Smooth muscle cell (in vitro differentiated cells): ENCODE data around the gene RANBP3. TPM values are rescaled to one million over a fixed set of nuclear protein-coding genes. Genes with fewer than 3 reads are reported as not detected.

Source experiments
- DNase-seq: peaks from one replicate; lab custom pipeline; 2025; ENCODE audit not compliant: unreplicated experiment; lab: John Stamatoyannopoulos, UW
- H2AFZ ChIP-seq: fragments of 200-600 bp; sonication (generic); 2 replicates; pipeline ENCODE4 v1.6.0; 2016; ENCODE audit warnings: antibody characterized with exemption, low read depth, mild to moderate bottlenecking
- H3F3A ChIP-seq: fragments of 200-600 bp; sonication (generic); 2 replicates; pipeline ENCODE4 v1.6.0; 2017; ENCODE audit warnings: antibody characterized with exemption, low read depth
- H3K27ac ChIP-seq: fragments of 200-600 bp; sonication (generic); 2 replicates; pipeline ENCODE4 v1.5.1; 2016; ENCODE audit warnings: low read depth, mild to moderate bottlenecking
- H3K27me3 ChIP-seq: fragments of 200-600 bp; sonication (generic); 2 replicates; pipeline ENCODE4 v1.6.1; 2016; ENCODE audit warnings: low read depth, mild to moderate bottlenecking
- H3K36me3 ChIP-seq: fragments of 200-600 bp; sonication (generic); 2 replicates; pipeline ENCODE4 v1.5.1; 2016; ENCODE audit warnings: low read depth
- H3K4me1 ChIP-seq: fragments of 200-600 bp; sonication (generic); 2 replicates; pipeline ENCODE4 v1.5.1; 2016; ENCODE audit warnings: low read depth
- H3K4me2 ChIP-seq: fragments of 200-600 bp; sonication (generic); 2 replicates; pipeline ENCODE4 v1.6.0; 2016; ENCODE audit warnings: mild to moderate bottlenecking
- H3K4me3 ChIP-seq: fragments of 200-600 bp; sonication (generic); 2 replicates; pipeline ENCODE4 v1.5.1; 2016; ENCODE audit warnings: mild to moderate bottlenecking
- H3K79me2 ChIP-seq: fragments of 200-600 bp; sonication (generic); 2 replicates; pipeline ENCODE4 v1.6.0; 2016; ENCODE audit warnings: low read depth, mild to moderate bottlenecking
- H3K9ac ChIP-seq: fragments of 200-600 bp; sonication (generic); 2 replicates; pipeline ENCODE4 v1.6.0; 2016; ENCODE audit warnings: low read depth
- H3K9me3 ChIP-seq: fragments of 200-600 bp; sonication (generic); replicated peaks from 2 replicates; pipeline ENCODE4 v1.5.1; 2016; ENCODE audit warnings: low read depth
- H4K20me1 ChIP-seq: fragments of 200-600 bp; sonication (generic); 2 replicates; pipeline ENCODE4 v1.6.0; 2016; ENCODE audit warnings: low read depth
- WGBS: methylation state at CpG from one replicate; pipeline ENCODE4 v1.1.7; 2016; ENCODE audit warnings: low lambda C conversion rate; 5-methylcytosine and 5-hydroxymethylcytosine counted together
- polyA plus RNA-seq: library from polyadenylated mRNA; unstranded; fragments of >200 nt; fragmentation: Nextera tagmentation; extraction: Ambion mirVana; gene quantifications from 2 replicates; pipeline ENCODE4 v1.2.1, GENCODE V29; 2016
- total RNA-seq: library from RNA; depleted of rRNA; stranded (reverse); fragments of >200 nt; gene quantifications from 2 replicates; pipeline ENCODE4 v1.2.3, GENCODE V29; 2014
- TF ChIP-seq, protein P1 (sequence below): fragments of 200-600 bp; sonication (generic); IDR thresholded peaks from 2 replicates; pipeline ENCODE4 v1.5.1; 2017; ENCODE audit warnings: borderline replicate concordance, mild to moderate bottlenecking, antibody characterized with exemption; ENCODE audit not compliant: insufficient read depth, poor library complexity, severe bottlenecking

Gene RANBP3
- total and polyA plus RNA-seq, 2 experiments from 2014 or later, result 13.4 to 65.8 TPM

GRCh38 chr19:5931251-5931650 is 46.7 kb downstream of the RANBP3 start:
- Histone ChIP-seq H4K20me1 (peaks cover 39% of the 10 kb centered on the region), H3K4me3 (no peak overlapping the region), H3K27me3 (no peaks in the 10 kb centered on the region), H3K4me1 (peaks cover 16% of the 10 kb centered on the region), H3K9ac (no peak overlapping the region), H3K4me2 (no peak overlapping the region), H3K79me2 (no peaks in the 10 kb centered on the region), H3K9me3 (no peaks in the 10 kb centered on the region), H3K27ac (no peak overlapping the region), H2AFZ (no peak overlapping the region), H3F3A (peaks cover 17% of the 10 kb centered on the region), H3K36me3 (no peaks in the 10 kb centered on the region)
- TF ChIP-seq, protein P1, sequence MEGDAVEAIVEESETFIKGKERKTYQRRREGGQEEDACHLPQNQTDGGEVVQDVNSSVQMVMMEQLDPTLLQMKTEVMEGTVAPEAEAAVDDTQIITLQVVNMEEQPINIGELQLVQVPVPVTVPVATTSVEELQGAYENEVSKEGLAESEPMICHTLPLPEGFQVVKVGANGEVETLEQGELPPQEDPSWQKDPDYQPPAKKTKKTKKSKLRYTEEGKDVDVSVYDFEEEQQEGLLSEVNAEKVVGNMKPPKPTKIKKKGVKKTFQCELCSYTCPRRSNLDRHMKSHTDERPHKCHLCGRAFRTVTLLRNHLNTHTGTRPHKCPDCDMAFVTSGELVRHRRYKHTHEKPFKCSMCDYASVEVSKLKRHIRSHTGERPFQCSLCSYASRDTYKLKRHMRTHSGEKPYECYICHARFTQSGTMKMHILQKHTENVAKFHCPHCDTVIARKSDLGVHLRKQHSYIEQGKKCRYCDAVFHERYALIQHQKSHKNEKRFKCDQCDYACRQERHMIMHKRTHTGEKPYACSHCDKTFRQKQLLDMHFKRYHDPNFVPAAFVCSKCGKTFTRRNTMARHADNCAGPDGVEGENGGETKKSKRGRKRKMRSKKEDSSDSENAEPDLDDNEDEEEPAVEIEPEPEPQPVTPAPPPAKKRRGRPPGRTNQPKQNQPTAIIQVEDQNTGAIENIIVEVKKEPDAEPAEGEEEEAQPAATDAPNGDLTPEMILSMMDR, result no peak
- 93% methylated on average over 11 of the region's 11 CpGs for WGBS
- no peak for DNase-seq

DNA sequence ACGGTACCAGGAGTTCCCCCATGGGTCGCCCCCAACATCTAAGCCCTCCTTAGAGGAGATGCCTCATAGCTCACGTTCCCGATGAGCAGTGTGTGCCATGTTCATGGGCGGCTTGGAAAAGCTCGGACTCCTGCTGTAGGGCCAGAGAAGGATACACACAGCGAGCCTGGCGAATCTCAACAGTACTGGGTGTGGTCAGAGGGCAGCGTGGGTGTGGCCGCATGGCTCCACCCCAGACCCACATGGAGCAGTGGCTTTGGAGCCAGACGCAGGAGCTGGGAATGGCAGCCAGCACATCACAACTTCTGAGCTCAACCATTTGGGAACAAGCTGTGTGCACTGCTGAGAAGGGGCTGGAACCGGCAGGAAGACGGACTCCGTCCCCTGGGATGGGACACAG is 48.3 kb downstream of the RANBP3 start:
- no peak overlapping the region for H3K9ac ChIP-seq
- H4K20me1 ChIP-seq, result peaks cover 23% of the 10 kb centered on the region
- TF ChIP-seq, protein P1, result no peak
- no peaks in the 10 kb centered on the region for H3K27me3 ChIP-seq
- peaks cover 5% of the 10 kb centered on the region for H3K4me1 ChIP-seq
- H3K79me2 ChIP-seq, result no peaks in the 10 kb centered on the region
- no peaks in the 10 kb centered on the region for H3K36me3 ChIP-seq
- WGBS, result 93% methylated on average over 14 of the region's 14 CpGs
- H3K4me3 ChIP-seq, result no peak overlapping the region
- H2AFZ ChIP-seq, result no peak overlapping the region
- H3F3A ChIP-seq, result peaks cover 1% of the 10 kb centered on the region
- no peak overlapping the region for H3K4me2 ChIP-seq
- no peak overlapping the region for H3K27ac ChIP-seq
- no peak for DNase-seq
- no peaks in the 10 kb centered on the region for H3K9me3 ChIP-seq

GRCh38 chr19:5929179-5929578 is 48.8 kb downstream of the RANBP3 start:
- Histone ChIP-seq H3K27me3 (no peaks in the 10 kb centered on the region), H3K79me2 (no peaks in the 10 kb centered on the region), H3K9ac (no peak overlapping the region), H3K9me3 (no peaks in the 10 kb centered on the region), H3K4me3 (no peak overlapping the region), H2AFZ (no peak overlapping the region), H3K4me2 (no peak overlapping the region), H4K20me1 (peaks cover 18% of the 10 kb centered on the region), H3F3A (no peaks in the 10 kb centered on the region), H3K4me1 (peaks cover under 1% of the 10 kb centered on the region), H3K27ac (no peak overlapping the region), H3K36me3 (no peaks in the 10 kb centered on the region)
- DNase-seq, result no peak
- TF ChIP-seq, protein P1, result no peak
- WGBS, result 92% methylated on average over 13 of the region's 13 CpGs

GRCh38 chr19:5927441-5927821 is 50.5 kb downstream of the RANBP3 start:
- Histone ChIP-seq H3F3A (no peaks in the 10 kb centered on the region), H3K9me3 (no peaks in the 10 kb centered on the region), H3K27me3 (no peaks in the 10 kb centered on the region), H3K4me2 (no peak overlapping the region), H3K36me3 (no peaks in the 10 kb centered on the region), H3K4me1 (no peaks in the 10 kb centered on the region), H3K9ac (no peak overlapping the region), H3K79me2 (no peaks in the 10 kb centered on the region), H3K27ac (no peak overlapping the region), H3K4me3 (no peak overlapping the region), H2AFZ (no peak overlapping the region), H4K20me1 (peaks cover 5% of the 10 kb centered on the region)
- no peak for DNase-seq
- TF ChIP-seq, protein P1, result no peak
- 94% methylated on average over 8 of the region's 8 CpGs for WGBS
